UCSD-AML1 (cell line): ENCODE measurements around the gene LCE2C.
"Not testable (repeated sequence)": the region's sequence is repeated elsewhere in the genome, so short reads cannot be mapped to it uniquely, and the experiment has no call there.

Experiments used
- DNase-seq: peaks from one replicate; lab custom pipeline; 2025; ENCODE audit not compliant: unreplicated experiment; lab: John Stamatoyannopoulos, UW

The LCE2C gene

GRCh38 chr1:152674983-152675382 lies at the start of gene LCE2C:
Gene LCE2C (plus strand): TSS chr1:152675279. CDS start chr1:152676016, 737 bp downstream.
- DNase-seq, result not testable (repeated sequence)

- no peak for DNase-seq
Measured at GRCh38 chr1:152626744-152627143, 48.3 kb upstream of the LCE2C start.

- DNase-seq, result no peak
Measured at GRCh38 chr1:152630596-152630995, 44.5 kb upstream of the LCE2C start.

- DNase-seq, result no peak
Measured at GRCh38 chr1:152640351-152640750, 34.7 kb upstream of the LCE2C start.

- DNase-seq, result no peak
Measured at GRCh38 chr1:152643945-152644344, 31.1 kb upstream of the LCE2C start.

- no peak for DNase-seq
Measured at GRCh38 chr1:152645146-152645545, 29.9 kb upstream of the LCE2C start.

- no peak for DNase-seq
Measured at GRCh38 chr1:152646656-152647055, 28.4 kb upstream of the LCE2C start.

GRCh38 chr1:152654110-152654509 lies 21.0 kb upstream of the LCE2C start:
- peak; percentile 44 for DNase-seq

- no peak for DNase-seq
Measured at GRCh38 chr1:152656459-152656858, 18.6 kb upstream of the LCE2C start.

GRCh38 chr1:152657677-152658076 lies 17.4 kb upstream of the LCE2C start:
- no peak for DNase-seq

GRCh38 chr1:152658649-152659048 lies 16.4 kb upstream of the LCE2C start:
- DNase-seq, result no peak

- DNase-seq, result no peak
Measured at GRCh38 chr1:152663098-152663497, 12.0 kb upstream of the LCE2C start, which contains the start of gene LCE2D. Gene LCE2D (plus strand): TSS chr1:152663380. CDS start chr1:152664106, 726 bp downstream.

GRCh38 chr1:152666171-152666570 lies 8.9 kb upstream of the LCE2C start:
- not testable (repeated sequence) for DNase-seq

- DNase-seq, result no peak
Measured at GRCh38 chr1:152667648-152668047, 7.4 kb upstream of the LCE2C start.

GRCh38 chr1:152673016-152673415 lies 2.1 kb upstream of the LCE2C start:
- no peak for DNase-seq

- no peak for DNase-seq
Measured at GRCh38 chr1:152679459-152679858, 4.4 kb downstream of the LCE2C start.

GRCh38 chr1:152681616-152682015 lies 6.5 kb downstream of the LCE2C start:
- DNase-seq, result no peak

GRCh38 chr1:152683846-152684245 lies 8.8 kb downstream of the LCE2C start:
- no peak for DNase-seq

GRCh38 chr1:152685823-152686222 lies 10.7 kb downstream of the LCE2C start, which contains the start of gene LCE2B:
Gene LCE2B (plus strand): TSS chr1:152686123. CDS start chr1:152686844, 721 bp downstream.
- DNase-seq, result not testable (repeated sequence)

GRCh38 chr1:152697701-152698600 lies 22.9 kb downstream of the LCE2C start, which contains the start of gene LCE2A:
Gene LCE2A (plus strand): TSS chr1:152698345. CDS start chr1:152698902, 557 bp downstream.
- no peak for DNase-seq

- DNase-seq, result no peak
Measured at GRCh38 chr1:152699746-152700145, 24.7 kb downstream of the LCE2C start.

- no peak for DNase-seq
Measured at GRCh38 chr1:152707860-152708259, 32.8 kb downstream of the LCE2C start, which contains the start of gene LCE4A. Gene LCE4A (plus strand): TSS chr1:152708160. CDS start chr1:152709076, 916 bp downstream.
